Activated CD4-positive, alpha-beta T cell treated with anti-CD3 and anti-CD28 coated beads for 1 hour (primary cell): ENCODE data around the gene RNF25.
"Not testable (repeated sequence)": the region's sequence is repeated elsewhere in the genome, so short reads cannot be mapped to it uniquely, and the experiment has no call there.

ENCODE experiments used
- DNase-seq: peaks from one replicate; pipeline ENCODE4 v3.0.0-alpha.2; 2020

Gene RNF25

GRCh38 chr2:218671654-218672566 is at the start of gene RNF25, which contains the start of gene STK36:
TSS of gene RNF25 (minus strand) at chr2:218672002. CDS start at chr2:218671970, 32 bp downstream.
TSS of gene STK36 (plus strand) at chr2:218672086. CDS start at chr2:218672830, 744 bp downstream.
- peak; percentile 70 for DNase-seq

GRCh38 chr2:218721488-218721887 is 49.7 kb upstream of the RNF25 start:
- DNase-seq = no peak

- DNase-seq = no peak
Measured at GRCh38 chr2:218720048-218721041, 48.5 kb upstream of the RNF25 start.

- no peak for DNase-seq
Measured at GRCh38 chr2:218719457-218719856, 47.7 kb upstream of the RNF25 start.

GRCh38 chr2:218718058-218718457 is 46.3 kb upstream of the RNF25 start:
- no peak for DNase-seq

- no peak for DNase-seq
Measured at GRCh38 chr2:218717262-218717661, 45.5 kb upstream of the RNF25 start.

- DNase-seq = no peak
Measured at GRCh38 chr2:218716070-218716469, 44.3 kb upstream of the RNF25 start.

GRCh38 chr2:218713922-218714321 is 42.1 kb upstream of the RNF25 start:
- DNase-seq = no peak

DNA sequence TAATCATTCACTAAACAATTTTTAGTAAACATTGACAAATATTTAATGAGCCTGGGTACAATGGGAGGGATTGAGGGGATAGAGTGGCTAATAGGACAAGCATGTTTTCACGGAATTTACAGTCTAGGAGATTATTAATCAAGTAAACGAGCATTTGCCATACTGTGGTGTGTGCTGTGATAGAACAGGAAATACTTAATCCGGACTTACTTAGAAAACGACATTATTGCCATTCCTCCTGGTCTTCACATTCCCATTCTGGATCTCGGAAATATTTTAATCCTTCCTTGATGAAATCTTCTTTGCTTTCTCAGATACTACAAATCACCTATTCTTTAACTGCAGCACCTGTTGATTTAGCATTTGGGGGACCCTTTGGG is 39.7 kb upstream of the RNF25 start:
- DNase-seq = no peak

DNA sequence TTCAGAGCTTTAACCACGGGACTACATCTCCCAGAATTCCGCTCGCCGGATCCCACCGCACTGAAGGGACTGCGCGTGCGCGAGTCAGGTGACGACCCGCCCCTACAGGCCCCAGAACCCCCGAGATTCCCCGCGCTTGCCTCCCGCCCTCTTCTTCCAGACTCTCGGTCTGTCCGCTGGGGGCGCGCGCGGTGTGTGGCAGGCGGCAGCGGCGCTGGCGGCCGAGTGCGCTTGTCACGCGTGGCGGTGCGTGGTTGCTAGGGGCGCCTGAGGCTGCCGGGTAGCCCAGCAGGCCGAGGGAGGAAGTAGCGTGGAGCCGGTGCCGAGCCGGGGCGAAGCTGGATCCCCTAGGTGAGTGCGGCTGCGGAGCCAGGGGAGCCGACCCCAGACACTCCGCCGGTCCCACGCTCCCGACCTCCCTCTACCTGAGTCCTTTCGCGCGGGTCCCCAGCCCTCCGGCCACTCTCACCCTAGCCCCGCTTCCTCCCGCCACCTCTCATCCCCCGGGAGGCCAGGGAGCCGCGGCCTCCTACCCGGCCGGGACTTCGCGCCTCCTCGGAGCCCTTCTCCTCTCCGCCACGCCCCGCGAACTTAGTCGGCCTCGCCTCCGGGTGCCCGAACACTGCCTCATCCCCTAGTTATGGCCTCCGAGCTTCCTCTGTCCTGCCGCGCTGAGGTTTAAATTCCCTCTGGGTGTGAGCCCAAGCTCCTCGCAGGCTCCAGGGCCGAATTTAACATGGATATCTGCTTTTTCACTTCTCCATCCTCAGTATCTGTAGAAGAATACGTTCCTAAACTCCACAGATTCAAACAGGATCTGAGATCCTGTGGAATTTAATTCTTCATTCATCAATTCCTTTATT is 39.1 kb upstream of the RNF25 start, which contains the start of gene TTLL4:
Gene TTLL4, plus strand, starts transcription at position 149 of the 863 bp plus-strand sequence. CDS start 26,842 bp downstream, outside the sequence.
- peak; percentile 99 for DNase-seq

GRCh38 chr2:218710334-218710686 is 38.5 kb upstream of the RNF25 start:
- no peak for DNase-seq

- DNase-seq = no peak
Measured at GRCh38 chr2:218709908-218710307, 38.1 kb upstream of the RNF25 start.

DNA sequence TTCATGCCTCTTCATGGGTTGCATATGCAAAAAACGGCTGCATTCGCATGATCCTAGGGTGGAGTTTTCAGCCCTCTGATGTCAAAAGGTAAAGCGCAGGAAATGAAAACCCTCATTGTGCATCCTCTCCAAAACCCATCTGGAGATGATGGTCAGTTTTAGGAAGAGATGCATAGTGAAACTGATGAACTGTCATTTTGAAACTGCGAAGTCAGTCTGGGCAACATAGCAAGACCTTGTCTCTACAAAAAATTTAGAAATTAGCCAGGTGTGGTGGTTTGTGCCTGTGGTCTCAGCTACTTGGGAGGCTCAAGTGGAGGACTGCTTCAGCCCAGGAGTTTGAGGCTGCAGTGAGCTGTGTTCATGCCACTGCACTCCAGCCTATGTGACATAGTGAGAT is 36.3 kb upstream of the RNF25 start:
- no peak for DNase-seq

GRCh38 chr2:218703341-218703740 is 31.5 kb upstream of the RNF25 start:
- no peak for DNase-seq

- DNase-seq = no peak
Measured at GRCh38 chr2:218701806-218702205, 30.0 kb upstream of the RNF25 start.

DNA sequence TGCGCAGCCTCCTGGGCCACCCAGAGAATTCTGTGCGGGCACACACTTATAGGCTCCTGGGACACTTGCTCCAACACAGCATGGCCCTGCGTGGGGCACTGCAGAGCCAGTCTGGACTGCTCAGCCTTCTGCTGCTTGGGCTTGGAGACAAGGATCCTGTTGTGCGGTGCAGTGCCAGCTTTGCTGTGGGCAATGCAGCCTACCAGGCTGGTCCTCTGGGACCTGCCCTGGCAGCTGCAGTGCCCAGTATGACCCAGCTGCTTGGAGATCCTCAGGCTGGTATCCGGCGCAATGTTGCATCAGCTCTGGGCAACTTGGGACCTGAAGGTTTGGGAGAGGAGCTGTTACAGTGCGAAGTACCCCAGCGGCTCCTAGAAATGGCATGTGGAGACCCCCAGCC is 27.1 kb upstream of the RNF25 start:
- DNase-seq = no peak

DNA sequence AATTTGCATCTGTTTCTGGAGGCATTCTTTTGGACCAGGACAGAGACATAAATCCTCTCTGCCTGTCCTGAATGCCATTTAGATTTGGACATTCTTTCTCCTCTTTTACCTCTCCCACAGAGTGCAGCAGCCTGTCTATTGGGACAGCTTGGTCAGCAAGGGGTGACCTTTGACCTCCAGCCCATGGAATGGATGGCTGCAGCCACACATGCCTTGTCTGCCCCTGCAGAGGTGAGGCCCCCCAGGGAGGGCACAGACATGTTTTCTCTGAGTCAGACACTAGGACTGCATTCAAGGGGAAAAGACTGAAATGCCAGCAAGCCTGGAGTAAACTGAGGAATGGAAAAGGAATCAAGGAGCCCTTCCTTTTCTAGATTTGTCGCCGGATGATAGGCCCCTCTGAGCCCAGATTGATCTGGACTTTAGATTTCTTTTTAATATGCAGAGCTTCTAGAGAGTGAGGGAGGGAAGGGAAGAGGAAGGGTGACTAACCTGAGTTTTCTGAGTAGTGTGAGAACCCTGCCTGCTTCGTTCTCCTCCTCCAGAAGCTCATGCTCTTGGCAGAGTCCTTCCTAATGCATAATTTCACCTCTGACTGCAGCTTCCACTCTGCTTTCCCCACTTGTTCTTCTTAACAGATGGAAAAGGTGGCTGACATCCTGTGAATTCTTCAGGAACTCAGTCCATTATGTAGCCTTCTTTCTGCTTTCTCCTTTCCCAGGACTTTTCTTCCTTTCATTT is 22.8 kb upstream of the RNF25 start:
- DNase-seq = no peak

- no peak for DNase-seq
Measured at GRCh38 chr2:218691234-218691633, 19.4 kb upstream of the RNF25 start.

DNA sequence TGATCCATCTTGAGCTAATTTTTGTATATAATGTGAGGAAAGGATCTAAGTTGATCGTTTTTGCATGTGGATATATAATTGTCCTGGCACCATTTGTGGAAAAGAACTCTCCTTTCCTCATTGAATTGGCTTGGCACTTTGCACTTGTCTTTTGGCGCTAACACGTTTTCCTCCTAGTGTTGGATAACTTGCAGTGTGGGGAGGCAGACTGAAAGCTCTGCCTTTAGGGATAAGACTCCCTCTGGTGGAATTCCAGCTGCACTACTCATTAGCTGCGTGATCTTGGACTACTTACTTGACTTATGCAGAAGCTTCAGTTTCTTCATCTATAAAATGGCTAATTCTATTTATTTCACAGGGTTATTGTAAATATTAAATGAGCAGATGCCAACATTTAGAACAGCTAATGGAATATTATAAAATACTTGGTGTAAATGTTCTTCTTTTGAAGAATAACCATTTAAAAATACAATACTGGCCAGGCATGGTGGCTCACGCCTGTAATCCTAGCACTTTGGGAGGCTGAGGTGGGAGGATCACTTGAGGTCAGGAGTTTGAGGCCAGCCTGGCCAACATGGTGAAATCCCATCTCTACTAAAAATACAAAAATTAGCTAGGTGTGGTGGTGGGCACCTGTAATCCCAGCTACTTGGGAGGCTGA is 15.7 kb upstream of the RNF25 start:
- not testable (repeated sequence) for DNase-seq

- no peak for DNase-seq
Measured at GRCh38 chr2:218680061-218680460, 8.3 kb upstream of the RNF25 start.

- DNase-seq = no peak
Measured at GRCh38 chr2:218679119-218679518, 7.3 kb upstream of the RNF25 start.
